ELR (cell line): ENCODE data around the gene ITIH6.
"Not testable (repeated sequence)": the region's sequence is repeated elsewhere in the genome, so short reads cannot be mapped to it uniquely, and the experiment has no call there.

Source experiments
- DNase-seq: peaks from one replicate; pipeline ENCODE4 v3.0.0-alpha.2; 2015; ENCODE audit warnings: low read depth

The ITIH6 gene

GRCh38 chrX:54808109-54808604 is 10.1 kb upstream of the ITIH6 start:
- peak; percentile 38 for DNase-seq

DNA sequence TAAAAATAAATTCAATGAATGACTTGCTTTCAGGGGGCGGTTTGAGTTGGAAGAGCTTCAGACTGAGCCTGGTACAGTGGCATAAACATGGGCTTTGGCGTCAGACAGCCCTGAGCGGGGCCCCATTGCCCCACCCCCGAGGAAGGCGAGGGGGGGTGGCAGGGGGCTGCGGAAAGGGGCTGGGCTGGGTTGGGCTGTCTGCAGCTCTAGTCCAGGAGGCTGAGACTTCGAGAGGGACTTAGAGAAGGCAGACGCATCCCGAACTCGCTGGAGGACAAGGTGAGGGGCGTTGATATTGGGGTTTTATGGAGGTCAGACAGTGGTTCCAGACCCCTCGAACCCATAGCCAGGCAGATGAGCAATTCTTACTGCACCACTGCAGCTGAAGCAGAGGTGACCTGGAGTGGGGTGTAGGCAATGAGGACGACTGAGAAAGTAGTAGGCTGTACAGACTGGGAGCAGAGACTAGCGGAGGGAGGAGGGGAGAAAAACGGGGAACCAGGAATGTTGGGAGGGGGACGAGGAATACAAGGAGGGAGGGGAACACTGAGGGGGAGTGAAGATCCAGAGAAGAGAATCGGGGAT is 9.6 kb upstream of the ITIH6 start, which contains the start of gene MAGED2:
MAGED2 (plus strand) TSS at position 222 of the 585 bp plus-strand sequence. CDS start 1,587 bp downstream, outside the sequence.
- DNase-seq = no peak

- no peak for DNase-seq
These were observed 991 bp upstream of the ITIH6 start for GRCh38 chrX:54799046-54799445.

GRCh38 chrX:54794795-54795194 is 3.3 kb downstream of the ITIH6 start:
- DNase-seq = no peak

GRCh38 chrX:54794028-54794427 is 4.0 kb downstream of the ITIH6 start:
- no peak for DNase-seq

- not testable (repeated sequence) for DNase-seq
These were observed 8.7 kb downstream of the ITIH6 start for GRCh38 chrX:54789405-54789804.

GRCh38 chrX:54788446-54788845 is 9.6 kb downstream of the ITIH6 start:
- DNase-seq = no peak

DNA sequence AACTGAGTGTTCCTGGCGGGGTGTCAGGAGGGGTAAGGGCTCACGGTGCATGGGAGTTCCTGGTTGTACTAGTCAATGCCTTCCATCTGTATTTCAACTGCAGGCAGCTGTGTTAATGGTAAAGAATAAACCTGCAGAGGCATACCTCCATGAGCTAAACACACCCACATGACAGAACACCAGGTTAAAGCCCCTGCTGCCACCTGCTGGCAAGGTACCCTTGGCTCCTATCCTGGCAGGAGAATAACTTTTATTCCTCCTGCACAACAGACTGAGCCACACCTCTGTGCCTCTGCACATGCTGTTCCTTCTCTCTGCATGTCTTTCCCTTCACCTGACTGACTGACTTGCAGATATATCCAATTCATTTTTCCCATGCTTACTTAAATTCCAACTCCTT is 11.1 kb downstream of the ITIH6 start:
- no peak for DNase-seq

DNA sequence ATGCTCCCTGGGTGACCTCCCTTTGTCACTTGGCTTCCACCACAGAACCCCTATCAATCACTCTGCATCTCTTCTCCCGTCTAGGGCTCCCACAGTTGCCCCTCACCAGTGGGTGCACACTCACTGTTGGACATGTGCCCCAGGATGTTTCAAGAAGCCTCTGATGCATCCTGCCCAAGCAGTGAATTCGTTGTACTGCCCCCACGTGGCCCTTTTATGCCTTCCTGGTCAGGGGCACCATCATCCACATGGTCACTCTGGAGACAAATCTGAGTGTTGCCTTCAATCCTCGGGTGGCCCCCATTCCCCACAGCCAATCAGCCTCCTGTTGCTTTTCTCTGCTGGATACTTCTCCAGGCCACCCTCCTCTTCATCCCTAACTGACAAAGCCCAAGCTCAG is 12.2 kb downstream of the ITIH6 start:
- DNase-seq = peak; percentile 18

DNA sequence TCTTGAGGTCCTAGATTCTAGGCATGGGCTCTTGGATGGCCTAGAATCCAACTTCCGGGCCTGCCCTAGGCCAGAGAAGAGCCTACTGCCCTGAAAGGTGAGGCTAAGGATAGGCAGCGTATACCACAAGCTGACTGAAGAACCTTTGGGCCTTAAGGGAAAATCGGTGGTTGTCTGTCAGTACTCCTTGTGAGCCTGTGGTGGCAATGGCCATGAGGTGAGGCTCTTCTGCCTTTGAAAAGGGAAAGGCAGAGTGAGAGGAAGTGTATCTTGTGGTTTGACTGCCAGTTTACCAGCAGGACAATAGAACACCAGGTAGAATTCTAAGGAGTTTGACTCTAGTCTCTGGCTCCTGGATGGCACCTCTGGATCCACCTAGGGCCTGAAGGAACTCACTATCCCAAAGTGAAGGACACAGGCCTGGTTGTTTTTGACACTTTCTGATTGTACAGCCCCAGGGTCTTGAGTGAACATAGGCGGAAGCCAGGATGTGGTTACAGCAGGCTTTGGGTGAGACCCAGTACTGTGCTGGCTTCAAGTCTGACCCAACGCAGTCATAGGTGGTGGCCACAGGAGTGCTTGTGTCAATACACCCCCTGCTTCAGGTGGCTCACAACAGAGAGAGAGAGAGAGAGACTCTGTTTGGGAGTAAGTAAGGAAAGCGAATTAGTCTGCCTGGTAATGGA is 20.9 kb downstream of the ITIH6 start:
- DNase-seq = no peak

- DNase-seq = no peak
These were observed 22.0 kb downstream of the ITIH6 start for GRCh38 chrX:54776061-54776460.

GRCh38 chrX:54774391-54775094 is 23.5 kb downstream of the ITIH6 start:
- DNase-seq = not testable (repeated sequence)

DNA sequence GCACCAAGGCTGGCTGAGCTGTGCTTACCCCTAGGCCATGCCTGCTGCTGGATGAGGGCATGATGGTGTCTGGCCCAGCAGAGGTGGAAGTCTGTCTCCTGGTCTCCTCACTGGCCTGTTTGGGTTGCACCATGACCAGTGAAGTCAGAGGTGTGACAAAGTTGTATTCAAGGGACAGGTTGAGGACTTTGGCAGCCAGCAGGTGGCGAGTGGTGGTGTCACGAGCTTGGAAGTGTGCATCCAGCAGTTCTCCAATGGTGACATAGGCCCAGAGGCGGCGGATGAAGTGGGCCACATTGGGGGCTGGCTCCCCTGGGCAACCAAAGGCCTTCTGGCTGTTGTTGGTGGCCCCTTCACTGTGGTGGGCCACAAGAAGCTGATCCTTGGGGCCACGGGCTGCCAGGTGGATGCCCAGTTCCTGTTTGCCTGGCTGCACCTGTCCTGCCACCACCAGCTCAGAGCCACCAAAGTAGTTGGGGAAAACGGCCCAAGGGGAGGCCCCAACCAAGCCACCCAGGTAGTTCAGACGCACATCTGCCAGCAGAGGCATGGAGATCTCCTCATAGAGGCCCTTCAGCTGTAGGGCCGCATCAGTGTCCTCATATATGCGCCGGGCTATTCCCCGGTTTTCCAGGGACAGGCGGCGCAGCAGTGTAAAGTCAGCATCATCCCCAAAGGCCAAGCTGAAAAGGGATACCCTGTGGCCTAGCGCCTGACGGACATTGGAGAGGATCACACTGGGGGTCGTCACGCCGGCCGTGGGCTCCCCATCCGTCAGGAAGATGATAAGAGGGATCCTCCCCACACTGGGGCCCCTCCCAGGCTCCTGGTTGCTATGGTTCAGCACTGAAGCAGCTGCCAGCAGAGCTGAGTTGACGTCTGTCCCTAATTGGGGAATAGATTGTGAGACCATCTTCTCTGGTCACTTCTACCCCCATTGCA is 39.7 kb downstream of the ITIH6 start:
- DNase-seq = no peak

DNA sequence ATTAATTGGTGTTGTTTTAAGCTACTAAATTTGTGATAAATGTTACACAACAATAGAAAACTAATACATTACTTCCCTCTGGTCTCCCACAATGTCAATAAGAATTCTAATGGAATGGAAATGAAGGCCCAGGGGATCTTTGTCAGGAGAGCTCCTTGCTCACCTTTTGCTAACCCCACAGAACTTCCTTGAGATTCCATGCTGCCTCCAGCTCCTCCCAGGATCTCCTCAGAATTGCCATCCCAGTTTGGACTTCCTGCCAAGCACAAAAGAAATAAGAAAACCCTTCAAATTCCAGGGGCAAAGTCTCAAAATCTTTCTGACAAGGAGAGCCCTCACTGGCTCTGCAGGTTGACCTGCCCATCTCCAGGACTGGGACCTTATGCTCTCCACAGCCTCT is 43.2 kb downstream of the ITIH6 start:
- DNase-seq = no peak

- DNase-seq = no peak
These were observed 49.4 kb downstream of the ITIH6 start for GRCh38 chrX:54748626-54749025.

GRCh38 chrX:54747733-54748393 is 50.2 kb downstream of the ITIH6 start:
- no peak for DNase-seq

DNA sequence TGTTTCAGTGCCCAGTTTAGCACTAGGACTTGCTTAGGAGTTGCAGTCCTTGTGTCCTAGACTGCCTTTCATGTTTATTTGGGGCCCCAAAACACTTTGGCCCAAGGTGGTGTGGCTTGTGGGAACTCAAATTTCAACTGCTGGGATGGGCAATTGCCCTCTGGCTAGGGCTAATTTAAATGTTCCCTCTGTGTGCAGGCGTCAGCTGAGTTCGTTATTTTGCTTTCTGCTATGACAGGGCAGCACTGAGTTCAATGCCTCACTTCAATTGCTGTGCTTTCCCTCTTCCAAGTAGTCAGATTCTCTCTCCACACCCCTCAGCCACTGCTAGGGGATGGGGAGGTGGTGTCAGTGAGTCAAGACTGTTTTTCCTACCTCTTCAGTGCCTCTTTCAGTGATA is 51.1 kb downstream of the ITIH6 start:
- DNase-seq = no peak

DNA sequence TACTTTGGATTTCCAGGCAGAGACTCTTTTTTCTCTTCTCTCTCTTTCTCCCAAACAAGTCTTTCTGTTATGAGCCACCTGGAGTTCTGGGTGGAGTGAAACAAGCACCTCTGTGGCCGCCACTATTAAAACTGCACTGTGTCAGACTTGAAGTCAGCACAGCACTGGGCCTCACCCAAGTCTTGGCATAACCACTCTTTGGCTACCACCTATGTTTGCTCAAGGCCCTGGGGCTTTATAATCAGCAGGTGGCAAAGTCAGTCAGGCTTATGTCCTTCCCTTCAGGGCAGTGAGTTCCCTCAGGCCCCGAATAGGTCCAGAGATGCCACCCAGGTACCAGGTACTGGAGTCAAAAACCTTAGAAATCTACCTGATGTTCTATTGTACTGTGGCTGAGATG is 52.4 kb downstream of the ITIH6 start:
- DNase-seq = no peak

- DNase-seq = not testable (repeated sequence)
These were observed 59.5 kb downstream of the ITIH6 start for GRCh38 chrX:54738567-54738966.

DNA sequence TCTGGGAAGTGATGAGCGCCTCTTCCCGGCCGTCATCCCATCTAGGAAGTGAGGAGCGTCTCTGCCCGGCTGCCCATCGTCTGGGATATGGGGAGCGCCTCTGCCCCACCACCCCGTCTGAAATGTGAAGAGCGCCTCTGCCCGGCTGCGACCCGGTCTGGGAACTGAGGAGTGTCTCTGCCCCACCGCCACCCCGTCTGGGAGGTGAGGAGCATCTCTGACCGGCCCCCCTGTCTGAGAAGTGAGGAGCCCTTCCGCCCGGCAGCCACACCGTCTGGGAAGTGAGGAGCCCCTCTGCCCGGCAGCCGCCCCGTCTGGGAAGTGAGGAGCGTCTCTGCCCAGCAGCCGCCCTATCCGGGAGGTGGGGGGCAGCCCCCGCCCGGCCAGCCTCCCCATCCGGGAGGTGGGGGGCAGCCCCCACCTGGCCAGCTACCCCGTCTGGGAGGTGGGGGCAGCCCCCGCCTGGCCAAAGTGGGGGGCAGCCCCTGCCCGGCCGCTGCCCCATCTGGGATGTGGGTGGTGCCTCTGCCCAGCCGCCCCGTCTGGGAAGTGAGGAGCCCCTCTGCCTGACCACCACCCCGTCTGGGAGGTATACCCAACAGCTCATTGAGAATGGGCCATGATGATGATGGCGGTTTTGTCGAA is 61.6 kb downstream of the ITIH6 start:
- DNase-seq = not testable (repeated sequence)

- peak; percentile 32 for DNase-seq
These were observed 76.6 kb downstream of the ITIH6 start for GRCh38 chrX:54721424-54721823.
